PFSK-1 (cell line): ENCODE results near the gene IGSF21.

Experiments
- POLR2AphosphoS5 ChIP-seq: IDR thresholded peaks from 2 replicates; pipeline ENCODE4 v1.6.1; 2012; ENCODE audit warnings: low read depth, mild to moderate bottlenecking, control low read depth, low read length, moderate library complexity
- SIN3A ChIP-seq: IDR thresholded peaks from 2 replicates; pipeline ENCODE4 v1.6.1; 2012; ENCODE audit warnings: mild to moderate bottlenecking, low read length, moderate library complexity, borderline replicate concordance; ENCODE audit not compliant: insufficient read depth
- TAF1 ChIP-seq: IDR thresholded peaks from 2 replicates; pipeline ENCODE4 v1.6.1; 2012; ENCODE audit warnings: low read length, control low read depth, borderline replicate concordance; ENCODE audit not compliant: insufficient read depth

GRCh38 chr1:18123467-18123992, 15.9 kb downstream of the IGSF21 start:
- TF ChIP-seq POLR2AphosphoS5, result no peak
- no peak for TF ChIP-seq TAF1
- no peak for TF ChIP-seq SIN3A
